Activated T-helper 2 cell treated with anti-CD3 and anti-CD28 coated beads, Interferon-gamma antibody, Interleukin-2, Interleukin-4, amounts not matched to agents 10 μg/mL and 5 μg/mL and 100 μg/mL, durations not matched to agents 14 hours and 24 hours and 36 hours (primary cell): ENCODE results near the gene CTF1. TPM values are rescaled to one million over a fixed set of nuclear protein-coding genes. Genes with fewer than 3 reads are reported as not detected.

Experiments
- DNase-seq: peaks from one replicate; pipeline ENCODE4 v3.0.0; 2021; ENCODE audit warnings: low spot score
- H3K27ac Mint-ChIP-seq: one replicate; pipeline ENCODE4 v1.8.0; 2021; ENCODE audit warnings: mixed read lengths
- H3K27me3 Mint-ChIP-seq: one replicate; pipeline ENCODE4 v1.8.0; 2021; ENCODE audit warnings: low read depth, mixed read lengths
- H3K36me3 Mint-ChIP-seq: one replicate; pipeline ENCODE4 v1.8.0; 2021; ENCODE audit warnings: low read depth, mixed read lengths
- H3K4me1 Mint-ChIP-seq: one replicate; pipeline ENCODE4 v1.8.0; 2021; ENCODE audit warnings: low read depth, mixed read lengths
- H3K4me3 Mint-ChIP-seq: one replicate; pipeline ENCODE4 v1.8.0; 2021; ENCODE audit warnings: low read depth, mild to moderate bottlenecking, moderate library complexity, mixed read lengths
- H3K9me3 Mint-ChIP-seq: one replicate; pipeline ENCODE4 v1.8.0; 2021; ENCODE audit warnings: mixed read lengths
- intact Hi-C: fragments of 100-400 bp; cut with micrococcal nuclease; formaldehyde crosslinking; loops from one replicate; pipeline ENCODE4 v1.15.1; 2023
- total RNA-seq: library from RNA; stranded (reverse); gene quantifications from 2 replicates; pipeline ENCODE4 v1.2.3, GENCODE V29; 2022

CTF1 gene
- total RNA-seq, 1 donor from 2014 or later, result 0.21 TPM

DNA sequence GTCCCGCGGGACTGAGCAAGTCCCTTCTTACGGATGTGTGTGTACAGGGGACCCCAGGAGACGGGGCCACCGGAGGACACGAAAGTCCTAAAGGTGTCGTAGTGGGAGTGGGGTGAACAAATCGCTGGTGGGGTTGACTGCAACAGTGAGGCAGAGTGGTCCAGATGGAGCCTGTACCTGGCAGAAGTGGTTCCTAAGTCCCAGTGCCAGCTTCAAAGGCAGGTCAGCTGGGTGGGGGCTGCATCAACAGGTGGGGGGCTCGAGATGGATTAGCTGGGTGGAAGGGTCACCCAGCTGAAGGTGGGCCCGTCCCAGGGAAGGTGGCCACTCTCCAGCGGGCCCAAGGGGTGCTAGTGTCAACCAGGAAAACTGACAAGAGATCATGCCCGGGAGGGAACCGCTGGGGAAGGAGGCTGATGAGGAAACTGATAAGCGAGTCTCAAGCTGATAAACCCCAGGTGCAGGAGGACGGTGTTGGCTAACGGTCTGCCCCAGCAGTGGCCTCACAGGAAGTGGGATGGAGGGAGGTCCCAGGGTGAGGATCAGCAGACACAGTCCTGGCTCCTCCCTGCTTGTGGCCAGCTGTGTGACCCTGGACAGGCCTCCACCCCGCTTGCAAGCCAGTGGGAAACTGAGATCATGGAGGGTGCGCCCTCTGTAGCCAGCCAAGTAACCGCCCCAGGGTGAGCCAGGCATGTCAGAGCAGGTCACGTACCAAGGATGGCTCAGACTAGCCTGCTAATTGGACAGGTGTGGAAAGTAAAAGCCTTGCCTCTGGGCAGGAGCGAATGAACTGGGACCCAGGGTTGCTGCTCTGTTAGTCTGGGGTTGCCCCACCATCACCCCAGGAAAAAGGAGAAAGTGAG is 53.5 kb downstream of the CTF1 start:
- DNase-seq, result peak; percentile 59
- H3K27me3 Mint-ChIP-seq, result no peaks in the 10 kb centered on the region
- H3K4me3 Mint-ChIP-seq, result peak overlapping the region; percentile 87
- intact Hi-C loops, result loop anchor here (10.0 kb wide), 1 partner anchor 235 kb away; the partner anchor contains the start of gene FUS
- H3K36me3 Mint-ChIP-seq, result peaks cover 14% of the 10 kb centered on the region
- peak overlapping the region; percentile 80 for H3K27ac Mint-ChIP-seq
- H3K9me3 Mint-ChIP-seq, result no peaks in the 10 kb centered on the region
- H3K4me1 Mint-ChIP-seq, result peaks cover 12% of the 10 kb centered on the region

DNA sequence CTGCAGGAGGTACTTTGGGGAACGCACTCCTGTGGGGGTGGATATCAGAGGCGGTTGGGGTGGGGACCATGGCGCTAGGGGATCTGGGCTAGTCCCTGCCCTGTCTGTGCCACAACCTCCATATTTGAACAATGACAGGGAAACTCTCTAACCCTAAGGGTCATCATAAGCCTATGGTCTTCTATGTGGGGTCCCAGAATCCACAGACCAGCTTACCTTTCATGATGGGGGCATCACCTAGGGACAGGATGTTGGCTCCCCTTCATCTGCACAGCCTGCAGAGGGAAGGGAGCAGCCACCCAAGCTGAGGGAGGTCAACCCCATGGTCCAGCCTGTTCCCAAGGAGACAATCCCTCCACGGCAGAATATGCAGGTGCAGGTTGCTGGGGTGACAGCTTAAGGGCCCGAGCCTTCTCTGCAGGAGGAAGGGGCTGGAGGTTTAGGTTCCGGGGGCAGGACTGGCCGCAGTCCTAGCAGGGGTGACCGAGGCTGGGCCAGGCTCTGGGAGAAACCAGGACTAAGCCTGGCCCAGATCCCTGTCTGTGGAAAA is 54.2 kb downstream of the CTF1 start:
- Mint-ChIP-seq H3K36me3 (peaks cover 14% of the 10 kb centered on the region), H3K4me3 (peak overlapping the region; percentile 87), H3K9me3 (no peaks in the 10 kb centered on the region), H3K4me1 (peaks cover 12% of the 10 kb centered on the region), H3K27ac (peak overlapping the region; percentile 80), H3K27me3 (no peaks in the 10 kb centered on the region)
- DNase-seq, result no peak
- intact Hi-C loops, result loop anchor here (10.0 kb wide), 1 partner anchor 234 kb away; the partner anchor contains the start of gene FUS

DNA sequence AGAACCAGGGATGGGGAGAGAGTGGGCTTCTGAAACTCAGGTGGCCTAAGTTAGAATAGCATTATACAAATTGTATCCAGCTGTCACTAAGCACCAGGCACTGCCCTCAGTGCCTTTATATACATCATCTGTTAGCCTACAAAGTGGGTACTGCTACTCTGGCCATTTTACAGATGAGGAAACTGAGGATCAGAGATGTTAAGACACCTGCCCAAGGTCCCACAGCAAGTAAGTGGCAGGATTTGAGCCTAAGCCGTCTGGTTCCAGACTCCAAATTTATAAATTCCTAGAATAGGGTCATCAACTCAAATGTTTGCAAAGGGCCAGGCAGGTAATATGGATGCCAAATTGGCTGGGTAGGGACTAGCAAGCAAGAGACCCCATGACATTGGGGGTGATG is 54.8 kb downstream of the CTF1 start:
- DNase-seq, result no peak
- H3K36me3 Mint-ChIP-seq, result peaks cover 16% of the 10 kb centered on the region
- H3K27me3 Mint-ChIP-seq, result no peaks in the 10 kb centered on the region
- H3K4me1 Mint-ChIP-seq, result peaks cover 14% of the 10 kb centered on the region
- no peaks in the 10 kb centered on the region for H3K9me3 Mint-ChIP-seq
- no peak overlapping the region for H3K27ac Mint-ChIP-seq
- peak overlapping the region; percentile 13 for H3K4me3 Mint-ChIP-seq
- intact Hi-C loops, result loop anchor here (10.0 kb wide), 1 partner anchor 234 kb away; the partner anchor contains the start of gene FUS

DNA sequence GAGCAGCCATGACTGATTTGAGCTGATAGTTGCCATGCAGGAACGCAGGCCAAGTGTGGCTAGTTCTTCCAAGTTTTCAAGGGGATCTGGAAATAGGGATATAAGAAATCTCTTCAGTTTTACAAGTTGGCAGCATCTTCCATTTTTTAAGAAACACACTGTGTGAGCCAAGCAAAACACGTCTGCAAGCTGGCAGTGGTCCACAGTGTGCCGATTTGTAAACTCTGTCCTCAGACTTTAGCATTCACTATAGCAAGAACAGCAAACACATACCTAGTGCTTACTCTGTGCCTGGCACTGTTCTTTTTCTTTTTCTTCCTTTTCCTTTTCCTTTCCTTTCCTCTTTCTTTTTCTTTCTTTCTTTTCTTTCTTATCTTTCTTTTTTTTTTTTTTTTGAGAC is 55.3 kb downstream of the CTF1 start:
- peaks cover 18% of the 10 kb centered on the region for H3K4me1 Mint-ChIP-seq
- peaks cover 15% of the 10 kb centered on the region for H3K36me3 Mint-ChIP-seq
- no peaks in the 10 kb centered on the region for H3K9me3 Mint-ChIP-seq
- no peaks in the 10 kb centered on the region for H3K27me3 Mint-ChIP-seq
- intact Hi-C loops, result loop anchor here (10.0 kb wide), 1 partner anchor 233 kb away; the partner anchor contains the start of gene FUS
- H3K27ac Mint-ChIP-seq, result no peak overlapping the region
- DNase-seq, result no peak
- peak overlapping the region; percentile 21 for H3K4me3 Mint-ChIP-seq

DNA sequence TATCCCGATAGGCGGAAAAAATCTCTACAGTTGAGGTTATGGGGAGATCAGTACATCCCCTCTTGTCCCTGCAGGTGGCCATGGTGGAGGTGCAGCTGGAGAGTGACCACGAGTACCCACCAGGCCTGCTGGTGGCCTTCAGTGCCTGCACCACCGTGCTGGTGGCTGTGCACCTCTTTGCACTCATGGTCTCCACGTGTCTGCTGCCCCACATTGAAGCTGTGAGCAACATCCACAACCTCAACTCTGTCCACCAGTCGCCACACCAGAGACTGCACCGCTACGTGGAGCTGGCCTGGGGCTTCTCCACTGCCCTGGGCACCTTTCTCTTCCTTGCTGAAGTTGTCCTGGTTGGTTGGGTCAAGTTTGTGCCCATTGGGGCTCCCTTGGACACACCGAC is 56.7 kb downstream of the CTF1 start:
- intact Hi-C loops, result loop anchor here (10.0 kb wide), 1 partner anchor 232 kb away; the partner anchor contains the start of gene FUS
- H3K4me3 Mint-ChIP-seq, result no peak overlapping the region
- no peak for DNase-seq
- H3K4me1 Mint-ChIP-seq, result peaks cover 18% of the 10 kb centered on the region
- no peaks in the 10 kb centered on the region for H3K9me3 Mint-ChIP-seq
- H3K27ac Mint-ChIP-seq, result no peak overlapping the region
- H3K36me3 Mint-ChIP-seq, result peaks cover 10% of the 10 kb centered on the region
- no peaks in the 10 kb centered on the region for H3K27me3 Mint-ChIP-seq

Other genes with a start within 250 kb of the CTF1 start
- 84.0 and 90.5 TPM in 2 replicates for gene PRR14, start 245.7 kb upstream of the CTF1 start, total RNA-seq
- 107 TPM in 2 replicates for gene FBRS, start 238.2 kb upstream of the CTF1 start, total RNA-seq
- gene SRCAP, start 197.4 kb upstream of the CTF1 start, total RNA-seq, result 83.6 TPM in 2 replicates
- 38.1 and 41.6 TPM in 2 replicates for gene PHKG2, start 148.2 kb upstream of the CTF1 start, total RNA-seq
- 2.3 and 2.8 TPM in 2 replicates for gene CFAP119, start 134.6 kb upstream of the CTF1 start, total RNA-seq
- 83.8 and 91.6 TPM in 2 replicates for gene RNF40, start 134.3 kb upstream of the CTF1 start, total RNA-seq
- gene ZNF629, start 109.4 kb upstream of the CTF1 start, total RNA-seq, result 0.78 and 0.82 TPM in 2 replicates
- gene BCL7C, start 2.5 kb upstream of the CTF1 start, total RNA-seq, result 26.8 and 27.1 TPM in 2 replicates
- gene FBXL19, start 27.0 kb downstream of the CTF1 start, total RNA-seq, result 34.4 and 34.6 TPM in 2 replicates
- gene ORAI3, start 52.5 kb downstream of the CTF1 start, total RNA-seq, result 14.2 and 17.4 TPM in 2 replicates
- gene SETD1A, start 61.1 kb downstream of the CTF1 start, total RNA-seq, result 28.9 TPM in 2 replicates
- 2.9 and 3.3 TPM in 2 replicates for gene HSD3B7, start 88.6 kb downstream of the CTF1 start, total RNA-seq
- 0.57 and 0.97 TPM in 2 replicates for gene STX1B, start 114.0 kb downstream of the CTF1 start, total RNA-seq
- 48.2 and 51.8 TPM in 2 replicates for gene STX4, start 136.9 kb downstream of the CTF1 start, total RNA-seq
- 12.7 and 13.2 TPM in 2 replicates for gene ZNF668, start 177.6 kb downstream of the CTF1 start, total RNA-seq
- gene ZNF646, start 177.8 kb downstream of the CTF1 start, total RNA-seq, result 24.4 and 24.5 TPM in 2 replicates
- 4.8 and 5.1 TPM in 2 replicates for gene PRSS53, start 192.3 kb downstream of the CTF1 start, total RNA-seq
- 54.5 and 60.0 TPM in 2 replicates for gene VKORC1, start 198.2 kb downstream of the CTF1 start, total RNA-seq
- 47.5 and 50.0 TPM in 2 replicates for gene BCKDK, start 211.8 kb downstream of the CTF1 start, total RNA-seq
- gene KAT8, start 221.1 kb downstream of the CTF1 start, total RNA-seq, result 60.5 and 61.2 TPM in 2 replicates
- not detected in 2 replicates for gene PRSS8, start 239.1 kb downstream of the CTF1 start, total RNA-seq